H7 (cell line): Measurements from ENCODE around the gene KCNMA1. TPM values are rescaled to one million over a fixed set of nuclear protein-coding genes. Genes with fewer than 3 reads are reported as not detected.

ENCODE experiments used
- DNase-seq: peaks from one replicate; pipeline ENCODE4 v3.0.0; 2012
- H3K27me3 ChIP-seq: 2 replicates; pipeline ENCODE4 v1.6.0; 2011; ENCODE audit warnings: mild to moderate bottlenecking, low read length; ENCODE audit not compliant: control insufficient read depth, insufficient read depth
- H3K36me3 ChIP-seq: replicated peaks from 2 replicates; pipeline ENCODE4 v1.5.1; 2011; ENCODE audit warnings: low read length; ENCODE audit not compliant: control insufficient read depth, insufficient read depth
- H3K4me3 ChIP-seq: 2 replicates; pipeline ENCODE4 v1.5.1; 2011; ENCODE audit warnings: low read depth, mild to moderate bottlenecking, control low read depth, low read length, moderate library complexity; ENCODE audit not compliant: insufficient read depth
- total RNA-seq: library from RNA; depleted of rRNA; stranded (reverse); fragments of >200 nt; shearing (Covaris generic); gene quantifications from 2 replicates; pipeline ENCODE4 v1.2.3, GENCODE V29; 2014

The KCNMA1 gene
- total RNA-seq, 1 experiment from 2014 or later: 0.94 TPM

- no peak for DNase-seq
- no peak overlapping the region for H3K4me3 ChIP-seq
- no peaks in the 10 kb centered on the region; the same call in 1 of the 2 replicates for H3K27me3 ChIP-seq
- H3K36me3 ChIP-seq: no peaks in the 10 kb centered on the region
Observed at GRCh38 chr10:77563638-77564270, 73.9 kb downstream of the KCNMA1 start.

GRCh38 chr10:77562742-77563141 lies 74.9 kb downstream of the KCNMA1 start:
- no peak for DNase-seq
- Histone ChIP-seq H3K36me3 (no peaks in the 10 kb centered on the region), H3K4me3 (no peak overlapping the region), H3K27me3 (no peaks in the 10 kb centered on the region; the same call in 1 of the 2 replicates)

- no peaks in the 10 kb centered on the region; the same call in 1 of the 2 replicates for H3K27me3 ChIP-seq
- H3K4me3 ChIP-seq: no peak overlapping the region
- no peaks in the 10 kb centered on the region for H3K36me3 ChIP-seq
- DNase-seq: no peak
Observed at GRCh38 chr10:77561991-77562390, 75.6 kb downstream of the KCNMA1 start.

- Histone ChIP-seq H3K27me3 (no peaks in the 10 kb centered on the region), H3K4me3 (no peak overlapping the region), H3K36me3 (no peaks in the 10 kb centered on the region)
- DNase-seq: no peak
Observed at GRCh38 chr10:77560471-77560870, 77.1 kb downstream of the KCNMA1 start.

- H3K27me3 ChIP-seq: no peaks in the 10 kb centered on the region
- H3K4me3 ChIP-seq: no peak overlapping the region
- no peak for DNase-seq
- H3K36me3 ChIP-seq: no peaks in the 10 kb centered on the region
Observed at GRCh38 chr10:77560052-77560451, 77.6 kb downstream of the KCNMA1 start.

GRCh38 chr10:77556990-77557601 lies 80.5 kb downstream of the KCNMA1 start:
- Histone ChIP-seq H3K4me3 (no peak overlapping the region), H3K27me3 (no peaks in the 10 kb centered on the region), H3K36me3 (no peaks in the 10 kb centered on the region)
- DNase-seq: no peak

GRCh38 chr10:77555591-77556212 lies 81.9 kb downstream of the KCNMA1 start:
- H3K4me3 ChIP-seq: no peak overlapping the region
- H3K36me3 ChIP-seq: no peaks in the 10 kb centered on the region
- no peak for DNase-seq
- H3K27me3 ChIP-seq: no peaks in the 10 kb centered on the region

- no peaks in the 10 kb centered on the region for H3K27me3 ChIP-seq
Observed at GRCh38 chr10:77554996-77555397, 82.6 kb downstream of the KCNMA1 start.

GRCh38 chr10:77553966-77554365 lies 83.6 kb downstream of the KCNMA1 start:
- H3K36me3 ChIP-seq: no peaks in the 10 kb centered on the region
- no peak for DNase-seq
- H3K27me3 ChIP-seq: no peaks in the 10 kb centered on the region
- no peak overlapping the region for H3K4me3 ChIP-seq

More at GRCh38 chr10:77554996-77555397, 82.6 kb downstream of the KCNMA1 start:
- Histone ChIP-seq H3K36me3 (no peaks in the 10 kb centered on the region), H3K4me3 (no peak overlapping the region)
- no peak for DNase-seq

- no peak for DNase-seq
- no peaks in the 10 kb centered on the region for H3K36me3 ChIP-seq
- no peak overlapping the region for H3K4me3 ChIP-seq
- H3K27me3 ChIP-seq: no peaks in the 10 kb centered on the region
Observed at GRCh38 chr10:77553311-77553710, 84.3 kb downstream of the KCNMA1 start.

GRCh38 chr10:77552252-77552651 lies 85.4 kb downstream of the KCNMA1 start:
- Histone ChIP-seq H3K4me3 (no peak overlapping the region), H3K27me3 (no peaks in the 10 kb centered on the region), H3K36me3 (no peaks in the 10 kb centered on the region)
- no peak for DNase-seq

GRCh38 chr10:77550378-77550777 lies 87.2 kb downstream of the KCNMA1 start:
- H3K4me3 ChIP-seq: no peak overlapping the region

GRCh38 chr10:77548671-77549070 lies 88.9 kb downstream of the KCNMA1 start:
- H3K36me3 ChIP-seq: no peaks in the 10 kb centered on the region
- DNase-seq: no peak
- H3K27me3 ChIP-seq: no peaks in the 10 kb centered on the region
- no peak overlapping the region for H3K4me3 ChIP-seq

More at GRCh38 chr10:77550378-77550777, 87.2 kb downstream of the KCNMA1 start:
- no peak for DNase-seq
- no peaks in the 10 kb centered on the region for H3K36me3 ChIP-seq
- no peaks in the 10 kb centered on the region for H3K27me3 ChIP-seq

GRCh38 chr10:77548157-77548556 lies 89.5 kb downstream of the KCNMA1 start:
- no peak for DNase-seq
- H3K36me3 ChIP-seq: no peaks in the 10 kb centered on the region

More at GRCh38 chr10:77548157-77548556, 89.5 kb downstream of the KCNMA1 start:
- H3K27me3 ChIP-seq: no peaks in the 10 kb centered on the region
- H3K4me3 ChIP-seq: no peak overlapping the region
